ENCODE data around the gene ERMN.
"Not testable (repeated sequence)": the region's sequence is repeated elsewhere in the genome, so short reads cannot be mapped to it uniquely, and the experiment has no call there.

ERMN gene

DNA sequence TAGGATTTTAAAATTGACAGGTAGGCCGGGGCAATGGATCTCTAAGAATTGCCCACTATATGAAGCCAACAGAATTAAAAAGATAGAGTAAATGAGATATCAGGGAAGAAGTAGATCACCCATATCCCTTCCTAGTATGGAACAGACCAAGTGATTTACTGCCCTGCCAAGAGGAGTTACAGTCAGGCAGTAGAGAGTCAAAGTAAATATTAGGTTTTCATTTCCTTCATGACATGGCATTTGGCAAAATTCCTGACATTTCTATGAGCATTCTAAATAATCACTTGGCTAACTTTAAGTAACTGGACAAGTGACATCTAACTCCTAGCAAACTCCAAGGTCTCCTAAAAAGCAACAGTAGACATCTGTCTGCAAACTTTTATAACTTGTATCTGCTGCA lies 34.6 kb downstream of the ERMN start:
- no peaks in the 10 kb centered on the region for H3K4me1 ChIP-seq (ENCODE audit: insufficient read depth, poor library complexity, severe bottlenecking)
- no peaks in the 10 kb centered on the region for H3K36me3 ChIP-seq (ENCODE audit: low read depth)
- H3K9me3 ChIP-seq (ENCODE audit: severe bottlenecking), result no peaks in the 10 kb centered on the region
- DNase-seq (ENCODE audit: low spot score) (no peak), ATAC-seq (ENCODE audit: low read depth) (peak; percentile 42; the same call in 2 of the 3 replicates)
- no peak overlapping the region for H3K4me3 ChIP-seq (ENCODE audit: severe bottlenecking)
- no peak overlapping the region for H3K27ac ChIP-seq (ENCODE audit: poor library complexity, severe bottlenecking)
- TF ChIP-seq, protein P1, sequence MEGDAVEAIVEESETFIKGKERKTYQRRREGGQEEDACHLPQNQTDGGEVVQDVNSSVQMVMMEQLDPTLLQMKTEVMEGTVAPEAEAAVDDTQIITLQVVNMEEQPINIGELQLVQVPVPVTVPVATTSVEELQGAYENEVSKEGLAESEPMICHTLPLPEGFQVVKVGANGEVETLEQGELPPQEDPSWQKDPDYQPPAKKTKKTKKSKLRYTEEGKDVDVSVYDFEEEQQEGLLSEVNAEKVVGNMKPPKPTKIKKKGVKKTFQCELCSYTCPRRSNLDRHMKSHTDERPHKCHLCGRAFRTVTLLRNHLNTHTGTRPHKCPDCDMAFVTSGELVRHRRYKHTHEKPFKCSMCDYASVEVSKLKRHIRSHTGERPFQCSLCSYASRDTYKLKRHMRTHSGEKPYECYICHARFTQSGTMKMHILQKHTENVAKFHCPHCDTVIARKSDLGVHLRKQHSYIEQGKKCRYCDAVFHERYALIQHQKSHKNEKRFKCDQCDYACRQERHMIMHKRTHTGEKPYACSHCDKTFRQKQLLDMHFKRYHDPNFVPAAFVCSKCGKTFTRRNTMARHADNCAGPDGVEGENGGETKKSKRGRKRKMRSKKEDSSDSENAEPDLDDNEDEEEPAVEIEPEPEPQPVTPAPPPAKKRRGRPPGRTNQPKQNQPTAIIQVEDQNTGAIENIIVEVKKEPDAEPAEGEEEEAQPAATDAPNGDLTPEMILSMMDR (IDR thresholded peaks at IDR 0.05; ENCODE audit: poor library complexity, severe bottlenecking), result no peak
- H3K27me3 ChIP-seq (ENCODE audit: insufficient read depth, poor library complexity, severe bottlenecking), result no peaks in the 10 kb centered on the region

DNA sequence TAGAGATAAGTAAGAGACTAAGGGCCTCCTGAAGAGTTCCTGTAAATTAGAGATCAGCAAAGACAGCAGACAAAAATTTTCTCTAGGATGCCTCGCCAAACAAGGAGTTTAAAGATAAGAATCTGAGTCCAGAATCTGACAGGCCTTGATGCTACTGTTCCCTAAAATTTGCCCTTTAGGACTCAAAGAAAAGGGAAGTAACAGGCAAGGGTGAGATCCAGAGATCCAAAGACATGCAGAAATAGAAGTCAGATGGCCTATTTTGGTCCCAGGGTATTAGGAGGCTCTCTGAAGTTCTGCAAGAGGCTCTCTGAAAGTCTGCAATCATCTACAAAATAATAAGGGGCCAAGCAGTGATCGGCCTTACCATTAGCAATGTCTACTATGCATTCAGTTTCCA lies 35.1 kb downstream of the ERMN start:
- H3K4me1 ChIP-seq (ENCODE audit: insufficient read depth, poor library complexity, severe bottlenecking), result no peaks in the 10 kb centered on the region
- H3K36me3 ChIP-seq (ENCODE audit: low read depth), result no peaks in the 10 kb centered on the region
- ATAC-seq (ENCODE audit: low read depth), result no peak
- DNase-seq (ENCODE audit: low spot score), result no peak
- H3K27ac ChIP-seq (ENCODE audit: poor library complexity, severe bottlenecking), result no peak overlapping the region
- no peak overlapping the region for H3K4me3 ChIP-seq (ENCODE audit: severe bottlenecking)
- H3K27me3 ChIP-seq (ENCODE audit: insufficient read depth, poor library complexity, severe bottlenecking), result no peaks in the 10 kb centered on the region
- TF ChIP-seq, protein P1 (IDR thresholded peaks at IDR 0.05; ENCODE audit: poor library complexity, severe bottlenecking), result no peak
- no peaks in the 10 kb centered on the region for H3K9me3 ChIP-seq (ENCODE audit: severe bottlenecking)

DNA sequence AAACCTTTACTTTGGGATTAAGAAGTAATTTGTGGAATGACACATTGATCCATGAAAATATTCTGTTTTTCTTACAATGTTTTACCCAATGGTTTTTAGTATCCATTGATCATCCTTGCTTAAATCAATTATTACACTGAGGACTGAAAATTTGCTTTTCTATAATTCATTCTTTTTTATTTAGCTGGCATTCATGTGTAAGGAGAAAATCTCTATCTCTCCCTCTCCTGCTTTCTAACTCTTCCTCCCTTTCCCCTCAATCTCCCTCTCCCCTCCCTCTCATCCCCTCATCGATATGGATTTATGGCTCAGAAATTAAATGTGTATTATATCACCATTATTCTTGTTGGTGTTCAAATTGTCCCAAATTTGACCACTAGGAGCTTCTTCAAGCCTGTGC lies 38.5 kb downstream of the ERMN start:
- Histone ChIP-seq H3K27ac (ENCODE audit: poor library complexity, severe bottlenecking) (no peak overlapping the region), H3K4me3 (ENCODE audit: severe bottlenecking) (no peak overlapping the region), H3K36me3 (ENCODE audit: low read depth) (no peaks in the 10 kb centered on the region), H3K27me3 (ENCODE audit: insufficient read depth, poor library complexity, severe bottlenecking) (no peaks in the 10 kb centered on the region), H3K9me3 (ENCODE audit: severe bottlenecking) (no peaks in the 10 kb centered on the region), H3K4me1 (ENCODE audit: insufficient read depth, poor library complexity, severe bottlenecking) (no peaks in the 10 kb centered on the region)
- TF ChIP-seq, protein P1 (IDR thresholded peaks at IDR 0.05; ENCODE audit: poor library complexity, severe bottlenecking), result no peak
- ATAC-seq (ENCODE audit: low read depth) (no peak), DNase-seq (ENCODE audit: low spot score) (no peak)

DNA sequence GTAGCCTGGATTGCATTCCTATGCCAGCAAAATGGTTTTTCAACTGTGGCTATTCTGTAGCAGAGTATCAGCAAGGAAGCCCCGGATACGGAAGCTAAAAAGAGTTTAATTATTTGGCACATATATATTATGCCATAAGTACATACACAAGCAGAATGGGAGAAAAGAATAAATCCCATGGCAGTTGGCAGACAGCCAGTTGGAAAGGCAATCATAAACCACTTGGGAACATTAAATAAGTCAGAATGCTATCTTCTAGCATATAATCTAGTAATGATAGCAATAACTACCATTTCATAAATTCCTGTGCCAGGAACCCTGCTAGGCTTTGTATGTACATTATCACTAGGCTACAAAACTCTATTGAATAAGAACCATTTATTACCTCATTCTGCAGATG lies 42.2 kb downstream of the ERMN start:
- Histone ChIP-seq H3K27me3 (ENCODE audit: insufficient read depth, poor library complexity, severe bottlenecking) (no peaks in the 10 kb centered on the region), H3K4me3 (ENCODE audit: severe bottlenecking) (no peak overlapping the region), H3K27ac (ENCODE audit: poor library complexity, severe bottlenecking) (no peak overlapping the region), H3K36me3 (ENCODE audit: low read depth) (no peaks in the 10 kb centered on the region), H3K9me3 (ENCODE audit: severe bottlenecking) (no peaks in the 10 kb centered on the region), H3K4me1 (ENCODE audit: insufficient read depth, poor library complexity, severe bottlenecking) (no peaks in the 10 kb centered on the region)
- ATAC-seq (ENCODE audit: low read depth) (no peak), DNase-seq (ENCODE audit: low spot score) (no peak)
- TF ChIP-seq, protein P1 (IDR thresholded peaks at IDR 0.05; ENCODE audit: poor library complexity, severe bottlenecking), result no peak

DNA sequence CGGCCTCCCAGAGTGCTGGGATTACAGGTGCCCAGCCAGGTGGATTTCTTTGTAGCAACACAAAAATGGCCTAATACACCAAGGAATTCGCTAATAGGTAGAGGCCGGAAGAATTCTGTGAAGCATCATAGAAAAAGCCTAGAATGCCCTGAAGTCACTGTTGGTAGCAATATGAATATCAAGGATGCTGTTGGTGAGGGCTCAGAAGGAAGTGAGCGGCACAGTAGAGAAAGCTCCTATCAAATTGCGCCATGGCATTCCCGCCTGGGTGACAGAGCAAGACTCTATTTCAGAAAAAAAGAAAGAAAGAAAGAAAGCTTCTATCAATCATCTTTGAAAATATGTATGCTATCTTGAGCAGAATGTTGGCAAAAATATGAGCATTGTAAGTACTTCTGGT lies 44.3 kb downstream of the ERMN start:
- no peak overlapping the region for H3K27ac ChIP-seq (ENCODE audit: poor library complexity, severe bottlenecking)
- TF ChIP-seq, protein P1 (IDR thresholded peaks at IDR 0.05; ENCODE audit: poor library complexity, severe bottlenecking), result no peak

DNA sequence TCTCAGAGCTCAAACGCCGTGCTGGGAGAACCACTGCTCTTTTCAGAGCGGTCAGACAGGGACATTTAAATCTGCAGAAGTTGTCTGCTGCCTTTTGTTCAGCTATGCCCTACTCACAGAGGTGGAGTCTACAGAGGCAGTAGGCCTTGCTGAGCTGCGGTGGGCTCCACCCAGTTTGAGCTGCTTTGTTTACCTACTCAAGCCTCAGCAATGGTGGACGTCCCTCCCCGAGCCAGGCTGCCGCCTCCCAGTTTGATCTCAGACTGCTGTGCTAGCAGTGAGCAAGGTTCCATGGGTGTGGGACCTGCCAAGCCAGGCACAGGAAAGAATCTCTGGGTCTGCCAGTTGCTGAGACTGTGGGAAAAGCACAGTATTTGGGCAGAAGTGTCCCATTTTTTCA lies 46.3 kb downstream of the ERMN start:
- not testable (repeated sequence) for H3K4me1 ChIP-seq (ENCODE audit: insufficient read depth, poor library complexity, severe bottlenecking); H3K27ac ChIP-seq (ENCODE audit: poor library complexity, severe bottlenecking); H3K4me3 ChIP-seq (ENCODE audit: severe bottlenecking); ATAC-seq (ENCODE audit: low read depth); H3K27me3 ChIP-seq (ENCODE audit: insufficient read depth, poor library complexity, severe bottlenecking); DNase-seq (ENCODE audit: low spot score); H3K36me3 ChIP-seq (ENCODE audit: low read depth); H3K9me3 ChIP-seq (ENCODE audit: severe bottlenecking)

More for the DNA sequence above, 44.3 kb downstream of the ERMN start:
- DNase-seq (ENCODE audit: low spot score) (no peak), ATAC-seq (ENCODE audit: low read depth) (no peak)
- Histone ChIP-seq H3K27me3 (ENCODE audit: insufficient read depth, poor library complexity, severe bottlenecking) (no peaks in the 10 kb centered on the region), H3K4me3 (ENCODE audit: severe bottlenecking) (no peak overlapping the region), H3K4me1 (ENCODE audit: insufficient read depth, poor library complexity, severe bottlenecking) (no peaks in the 10 kb centered on the region), H3K36me3 (ENCODE audit: low read depth) (no peaks in the 10 kb centered on the region), H3K9me3 (ENCODE audit: severe bottlenecking) (no peaks in the 10 kb centered on the region)
